ENCODE results near the gene CAMK2D.

DNA sequence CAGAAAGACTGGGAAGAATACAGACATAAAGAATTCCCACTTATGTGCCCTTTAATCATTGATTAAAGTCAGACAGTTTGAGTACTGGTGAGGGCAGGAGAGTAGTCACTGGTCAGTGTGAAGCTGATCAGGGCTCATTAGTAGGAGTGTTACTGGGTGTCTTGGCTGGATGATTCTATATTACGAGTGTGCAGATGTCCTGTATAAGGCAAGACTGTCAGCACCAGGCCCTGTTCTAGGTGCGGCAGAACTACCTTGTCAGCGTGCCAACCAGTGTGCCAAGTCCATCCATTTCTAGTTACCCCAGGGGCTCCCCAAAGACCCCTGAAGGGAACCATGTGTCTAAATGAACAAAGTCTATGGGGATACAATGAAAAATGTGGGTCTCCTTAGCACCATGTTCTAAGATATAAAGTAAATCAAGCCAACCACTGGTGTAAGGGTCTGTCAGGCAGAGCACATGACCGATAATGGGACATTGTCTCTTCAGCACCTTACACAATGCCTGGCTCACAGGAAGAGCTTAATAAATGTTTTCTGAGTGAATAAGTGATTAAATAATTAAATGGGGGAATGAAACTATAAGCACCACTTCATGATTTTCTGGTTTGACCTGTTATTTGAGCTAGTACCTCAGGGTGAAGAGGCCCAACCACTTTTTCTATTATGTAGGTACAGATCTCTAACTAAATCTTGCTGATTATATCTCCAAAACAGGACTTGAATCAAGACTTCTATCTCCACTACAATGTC, 205.0 kb downstream of the CAMK2D start:
- no peak for TF ChIP-seq EZH2 (IDR thresholded peaks at IDR 0.05)
- TF ChIP-seq FOXP2 (optimal IDR thresholded peaks at IDR 0.05; ENCODE audit: control extremely low read depth, extremely low read length, insufficient read depth): no peak
- TF ChIP-seq POLR2AphosphoS5 (IDR thresholded peaks at IDR 0.05; ENCODE audit: borderline replicate concordance, low read depth, low read length): no peak
